ENCODE data around the gene PSME3IP1.

PSME3IP1 gene

DNA sequence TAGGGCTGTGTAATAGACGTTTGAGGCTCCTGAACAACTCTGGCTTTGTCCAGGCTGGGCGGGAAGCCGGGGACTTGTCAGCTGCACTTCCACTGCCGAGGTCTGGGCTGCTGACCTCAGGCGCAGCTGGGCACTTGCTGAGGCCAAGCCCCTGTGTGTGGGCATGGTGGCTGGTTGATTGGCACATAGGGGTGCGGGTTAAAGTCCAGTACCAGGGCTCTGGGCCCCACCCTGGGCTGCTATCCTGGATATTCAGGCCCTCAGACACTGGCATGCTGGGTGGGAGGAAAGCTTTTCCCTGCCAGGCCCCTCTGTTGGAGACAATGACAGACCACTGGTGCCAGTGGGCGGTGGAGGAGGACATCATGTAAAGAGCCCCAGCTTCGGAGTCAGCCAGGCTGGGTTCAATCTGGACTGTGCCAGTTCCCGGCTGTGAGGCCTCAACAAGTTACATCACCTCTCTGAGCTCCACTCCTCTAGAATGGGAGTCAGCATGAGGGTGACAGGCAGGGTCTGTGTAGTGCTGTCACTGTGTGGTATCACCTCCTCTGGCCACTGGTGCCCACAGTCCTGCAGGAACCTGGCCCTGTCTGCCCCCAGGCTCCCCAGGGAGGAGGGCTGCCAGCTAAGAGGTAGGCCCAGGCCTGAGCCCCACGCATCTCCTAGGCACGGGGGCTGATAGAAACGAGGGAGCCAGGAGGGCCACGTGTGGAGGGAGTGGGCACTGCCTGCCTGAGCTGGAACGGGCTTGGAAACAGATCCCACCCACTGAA is 42.5 kb downstream of the PSME3IP1 start:
- no peak for DNase-seq

DNA sequence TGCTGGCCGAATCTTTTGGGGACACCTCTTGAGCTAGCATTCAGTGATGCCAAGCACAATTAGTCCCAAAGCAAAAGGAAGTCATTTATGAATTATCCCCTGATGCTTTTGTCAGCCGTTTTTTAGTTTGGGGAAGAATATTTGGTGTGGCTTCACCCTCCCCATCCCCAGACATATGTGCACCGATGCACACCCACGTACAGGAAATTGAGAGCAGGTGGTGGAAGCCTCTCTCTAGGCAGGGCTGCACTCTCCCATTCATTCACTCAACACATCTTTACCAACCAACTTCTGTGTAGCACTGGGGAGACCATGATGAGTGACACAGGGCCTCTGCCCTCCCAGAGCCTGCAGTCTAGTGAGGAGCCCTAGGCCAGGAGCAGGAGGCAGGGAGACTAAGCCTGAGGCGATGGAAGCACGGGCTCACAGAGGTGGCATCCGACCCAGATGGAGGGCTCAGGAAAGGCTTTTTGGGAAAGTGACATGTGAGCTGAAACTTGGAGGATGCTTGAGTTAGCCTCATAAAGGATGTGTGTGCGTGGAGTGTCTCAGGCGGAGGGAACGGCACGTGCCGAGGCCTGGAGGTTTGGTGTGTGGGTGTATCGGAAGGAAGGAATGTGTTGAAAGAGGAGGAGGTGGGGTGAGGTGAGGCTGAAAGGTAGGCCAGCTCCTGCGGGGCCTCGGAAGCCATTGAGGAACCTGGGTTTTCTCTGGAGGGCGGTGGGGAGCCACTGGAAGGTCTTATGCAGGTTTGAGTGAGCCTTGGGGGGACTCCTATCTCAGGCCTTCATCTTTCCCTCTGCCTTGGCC is 43.8 kb downstream of the PSME3IP1 start:
- no peak for DNase-seq

DNA sequence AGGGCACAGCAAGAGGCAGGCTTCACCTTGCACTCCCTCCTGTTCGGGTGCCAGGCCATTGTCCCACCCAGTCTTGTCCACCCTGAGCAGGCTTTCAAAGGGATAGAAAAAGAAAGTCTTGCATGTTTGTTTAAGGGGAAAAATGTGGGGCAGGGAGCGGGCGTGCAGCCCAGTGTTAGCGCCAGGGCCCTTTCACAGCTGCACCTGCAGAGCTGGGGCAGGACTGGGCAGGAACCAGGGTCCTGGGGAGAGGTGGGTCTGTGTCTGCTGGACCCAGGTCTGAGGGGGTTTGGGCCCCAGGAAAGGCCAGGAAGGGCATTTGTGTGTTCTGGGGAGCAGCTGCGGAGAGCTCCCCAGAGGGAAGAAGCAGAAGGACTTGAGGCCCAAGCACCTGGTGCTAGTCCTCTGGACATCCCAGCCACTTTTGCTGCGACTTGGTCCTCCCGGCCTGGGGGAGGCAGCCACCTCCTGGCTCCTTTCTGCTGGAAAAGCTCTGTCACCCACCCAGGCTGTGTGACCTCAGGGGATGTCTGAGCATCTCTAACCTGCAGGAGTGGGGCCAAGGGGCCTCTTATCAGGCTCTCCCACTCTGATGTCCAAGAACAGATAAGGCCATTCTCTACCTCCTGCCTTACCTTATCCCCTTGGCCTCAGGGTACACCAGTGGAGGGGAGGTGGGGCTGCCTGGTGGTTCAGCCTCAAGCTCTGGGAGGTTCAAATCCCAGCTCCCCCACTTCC is 44.7 kb downstream of the PSME3IP1 start:
- no peak for DNase-seq

DNA sequence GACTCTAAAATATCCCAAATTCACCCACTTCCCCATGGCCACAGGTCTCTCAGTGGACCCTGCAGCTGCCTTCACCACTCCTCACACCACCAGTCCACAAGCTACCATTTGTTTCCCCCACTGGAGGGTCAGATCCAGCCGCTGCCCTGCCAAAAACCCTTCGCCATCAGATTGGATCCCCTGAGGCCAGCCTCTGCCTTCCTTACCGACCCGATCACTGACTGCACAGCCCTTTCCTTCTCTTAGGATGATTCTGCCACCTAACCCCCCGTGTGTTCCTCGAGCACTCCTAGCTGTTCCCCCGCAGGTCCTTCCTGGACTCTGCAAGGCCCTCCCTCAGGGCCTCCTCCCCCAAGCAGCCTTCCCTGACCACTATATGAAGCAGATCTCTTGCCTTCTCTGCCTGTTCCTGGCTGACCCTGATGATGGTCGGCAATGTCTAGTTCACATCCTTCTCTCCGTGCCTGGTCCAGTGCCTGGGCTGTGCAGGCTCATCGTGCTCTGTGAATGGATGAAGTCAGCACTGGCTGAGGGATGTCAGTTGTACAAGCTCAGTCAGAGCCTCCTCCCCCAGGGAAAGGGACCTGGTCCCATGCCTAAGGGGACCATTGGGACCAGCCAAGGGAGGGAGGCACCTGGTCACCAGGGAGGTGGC is 47.4 kb downstream of the PSME3IP1 start:
- no peak for DNase-seq

DNA sequence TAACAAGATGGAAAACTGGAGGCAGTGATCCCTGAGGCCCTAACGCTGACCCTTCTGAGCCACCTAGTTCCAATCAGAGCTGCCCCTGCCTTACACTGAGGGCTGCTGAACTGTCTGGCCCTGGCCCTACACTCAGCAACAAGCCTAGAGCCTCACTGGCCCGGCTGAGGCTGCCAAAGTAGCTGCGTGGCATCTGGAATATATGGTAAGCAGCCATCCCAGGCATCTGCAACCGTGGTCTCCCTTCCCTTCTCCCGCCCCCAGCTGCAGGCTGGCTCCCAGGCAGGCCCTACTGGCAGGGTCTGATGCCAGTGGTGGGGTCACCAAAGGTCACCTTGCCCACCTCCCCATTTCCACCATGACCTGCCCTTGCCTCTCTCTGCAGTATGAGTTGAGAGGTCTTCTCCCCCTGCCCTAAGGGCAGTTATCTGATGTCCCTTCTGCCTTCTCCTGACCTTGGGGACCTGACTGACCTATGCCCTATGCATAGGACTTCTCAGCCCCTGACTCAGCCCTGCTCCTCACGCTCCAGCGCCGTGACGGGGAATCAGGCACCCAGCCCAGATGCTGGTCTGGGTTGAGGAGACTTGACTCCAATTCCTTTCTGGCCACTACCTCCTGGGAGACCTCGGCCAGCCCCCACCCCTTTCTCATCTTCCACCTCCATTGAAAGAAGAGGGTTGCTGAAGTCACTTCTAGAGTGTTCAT is 48.1 kb downstream of the PSME3IP1 start:
- DNase-seq, result no peak

DNA sequence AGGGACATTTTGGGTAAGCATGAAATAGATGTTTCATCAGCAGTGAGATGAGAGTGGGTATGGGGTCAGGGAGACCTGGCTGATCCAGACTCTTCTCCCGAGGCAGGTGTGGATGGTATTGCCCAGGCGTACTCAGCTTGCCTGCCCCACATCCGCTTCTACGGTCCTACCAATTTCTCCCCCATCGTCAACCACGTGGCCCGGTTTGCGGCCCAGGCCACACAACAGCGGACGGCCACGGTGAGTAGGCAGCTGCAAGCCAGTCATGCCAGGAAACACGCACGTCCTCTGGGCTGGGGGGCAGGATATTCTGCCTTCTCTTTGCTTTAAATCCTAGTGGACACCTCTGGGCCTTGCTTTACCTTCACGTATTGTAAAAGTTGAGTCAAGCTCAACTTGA is 48.8 kb downstream of the PSME3IP1 start:
- no peak for DNase-seq

DNA sequence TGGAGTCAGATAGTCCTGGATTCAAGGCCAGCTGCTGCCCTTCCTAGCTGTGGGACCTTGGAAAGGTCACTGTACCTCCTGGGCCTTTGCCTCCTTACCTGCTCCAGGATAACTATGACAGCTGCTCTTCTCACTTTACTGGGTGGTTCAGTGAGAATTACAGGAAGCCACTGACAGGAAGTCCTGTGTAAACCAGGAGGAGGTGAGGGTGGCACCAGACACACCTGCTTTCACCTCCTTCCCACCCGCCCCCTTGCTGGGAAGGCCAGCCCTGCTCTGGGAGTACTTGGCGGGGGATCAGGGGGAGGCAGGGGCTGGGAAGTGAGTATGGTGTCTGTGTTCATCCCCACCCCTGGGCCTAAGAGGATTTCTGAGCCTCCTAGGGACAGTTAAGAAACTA is 50.9 kb downstream of the PSME3IP1 start:
- DNase-seq, result peak; percentile 25

DNA sequence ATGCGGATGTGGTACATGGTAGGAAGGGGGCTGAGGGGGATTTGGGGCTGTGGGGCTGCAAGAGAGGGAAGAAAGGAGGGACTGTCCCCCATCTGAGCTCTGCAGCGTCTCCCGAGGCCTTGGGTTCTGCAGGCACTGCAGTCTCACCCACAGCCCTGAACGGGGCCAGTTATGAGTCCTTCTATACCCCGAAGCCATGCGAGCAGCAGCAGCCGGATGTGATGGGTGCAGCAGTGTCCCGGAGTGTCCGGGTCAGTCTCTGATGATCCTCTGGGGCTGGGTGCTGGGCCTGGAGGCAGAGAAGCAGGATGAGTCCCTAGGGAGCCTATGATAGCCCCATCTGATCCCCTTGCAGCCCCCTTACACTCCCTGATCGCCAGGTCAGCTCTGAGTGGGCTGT is 52.0 kb downstream of the PSME3IP1 start:
- no peak for DNase-seq

DNA sequence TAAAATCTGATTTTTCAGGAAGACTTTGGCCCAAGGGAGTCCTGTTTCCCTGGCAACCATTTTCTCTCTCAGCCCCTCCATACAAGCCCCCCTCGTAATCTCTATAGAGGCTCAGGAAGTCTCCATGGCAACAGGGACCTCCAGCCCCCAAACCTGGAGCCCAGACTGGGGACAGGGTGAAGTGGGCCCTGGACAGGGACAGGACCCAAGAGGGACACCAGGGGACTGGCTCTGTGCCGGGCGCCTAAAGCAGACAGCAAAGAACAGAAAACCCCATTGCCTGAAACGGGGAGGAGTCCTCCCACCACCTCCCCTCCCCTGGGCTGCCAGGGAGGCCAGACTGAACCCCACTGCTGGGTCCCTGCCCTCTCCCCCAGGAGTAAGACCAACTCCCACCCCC is 52.8 kb downstream of the PSME3IP1 start:
- no peak for DNase-seq

DNA sequence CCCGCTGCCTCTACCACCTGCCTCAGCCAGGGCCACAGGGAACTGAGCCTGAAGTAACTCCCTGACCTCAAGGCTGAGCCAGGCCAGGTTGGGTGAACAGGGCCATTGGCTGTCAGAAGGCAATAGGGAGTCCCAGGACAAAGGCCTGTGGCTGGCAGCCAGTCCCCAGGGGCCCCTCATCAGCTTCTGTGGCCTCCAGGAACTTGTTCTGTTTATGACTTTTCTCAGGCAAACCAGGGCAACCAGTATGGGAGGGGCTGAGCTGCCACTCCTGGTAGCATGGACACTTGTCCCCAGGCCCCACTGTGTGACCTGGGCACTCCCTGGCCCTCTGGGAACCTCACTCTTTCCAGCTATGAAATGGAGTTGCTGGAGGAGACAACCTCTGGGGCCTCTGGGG is 53.4 kb downstream of the PSME3IP1 start:
- no peak for DNase-seq

DNA sequence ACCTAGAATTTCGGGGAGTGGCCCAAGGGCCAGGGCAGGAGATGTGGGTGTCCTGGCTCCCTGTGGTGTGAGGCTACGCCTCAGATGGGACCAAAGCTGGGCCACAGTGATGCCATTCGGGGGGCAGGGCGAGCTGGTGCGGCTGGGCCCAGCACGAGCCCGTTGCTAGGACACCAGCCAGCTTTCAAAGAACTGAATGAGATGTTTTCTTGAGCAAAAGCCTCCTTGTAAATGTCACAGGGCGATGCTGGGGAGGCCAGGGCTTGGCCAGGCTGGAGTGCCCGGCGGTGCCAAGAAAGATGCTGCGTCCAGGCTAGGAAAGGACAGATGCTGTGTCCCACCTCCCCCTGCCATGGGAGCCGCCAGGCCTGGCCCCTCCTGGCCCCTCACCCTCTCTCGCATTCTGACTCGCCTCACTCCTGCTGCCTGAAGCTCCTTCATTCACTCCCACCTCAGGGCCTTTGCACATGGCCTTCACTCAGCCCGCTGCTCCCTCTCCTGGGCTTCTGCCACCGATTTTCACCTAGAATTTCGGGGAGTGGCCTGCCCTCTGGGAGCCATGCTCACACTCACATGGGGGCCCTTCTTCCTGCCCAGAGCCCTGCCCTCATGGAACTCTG is 54.4 kb downstream of the PSME3IP1 start:
- DNase-seq, result no peak

DNA sequence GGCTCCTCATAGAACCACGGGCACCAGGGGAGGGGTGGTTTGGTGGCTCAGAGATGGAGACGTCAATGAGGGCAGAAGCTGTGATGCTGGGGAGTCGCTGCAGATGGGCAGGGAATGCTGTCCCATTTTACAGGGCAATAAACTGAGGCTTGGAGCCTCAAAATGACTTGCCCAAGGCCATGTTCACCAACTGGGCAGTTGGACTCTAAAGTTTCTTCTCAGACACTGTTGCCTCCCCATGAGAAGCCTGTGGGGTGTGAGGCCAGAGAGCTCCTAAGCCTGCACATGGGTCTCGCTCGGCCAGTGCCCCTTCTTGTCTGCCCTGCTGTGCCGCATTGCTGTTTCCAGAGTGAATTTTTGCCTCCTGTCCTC is 54.9 kb downstream of the PSME3IP1 start:
- no peak for DNase-seq

DNA sequence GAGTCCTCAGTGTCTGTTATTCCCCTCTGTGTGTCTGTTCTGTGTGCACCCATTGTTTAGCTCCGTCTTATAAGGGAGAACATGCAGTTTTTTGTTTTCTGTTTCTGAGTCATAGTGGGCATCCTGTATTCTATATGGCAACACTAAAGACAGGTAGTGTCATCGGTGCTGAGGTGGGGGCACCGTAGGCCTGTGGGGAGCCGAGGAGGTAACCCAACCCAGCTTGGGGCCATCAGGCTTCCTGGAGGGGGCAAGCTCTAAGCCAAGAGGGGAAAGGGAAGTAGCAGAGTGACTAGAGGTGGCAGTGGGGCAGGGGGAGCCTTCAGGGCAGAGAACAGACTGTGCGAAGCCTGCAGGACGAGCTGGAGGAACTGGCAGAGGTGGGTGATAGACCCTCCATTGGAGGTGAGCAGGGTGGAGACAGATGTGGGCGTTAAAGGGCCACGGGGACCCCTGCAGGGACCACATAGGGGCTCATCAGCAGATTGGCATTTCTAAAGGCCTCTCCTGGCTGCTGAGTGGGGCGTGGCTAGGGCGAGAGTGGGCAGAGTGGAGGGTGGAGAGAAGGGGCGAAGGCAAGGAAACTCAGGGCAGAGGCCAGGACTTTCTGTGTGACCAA is 57.0 kb downstream of the PSME3IP1 start:
- DNase-seq, result peak; percentile 20

DNA sequence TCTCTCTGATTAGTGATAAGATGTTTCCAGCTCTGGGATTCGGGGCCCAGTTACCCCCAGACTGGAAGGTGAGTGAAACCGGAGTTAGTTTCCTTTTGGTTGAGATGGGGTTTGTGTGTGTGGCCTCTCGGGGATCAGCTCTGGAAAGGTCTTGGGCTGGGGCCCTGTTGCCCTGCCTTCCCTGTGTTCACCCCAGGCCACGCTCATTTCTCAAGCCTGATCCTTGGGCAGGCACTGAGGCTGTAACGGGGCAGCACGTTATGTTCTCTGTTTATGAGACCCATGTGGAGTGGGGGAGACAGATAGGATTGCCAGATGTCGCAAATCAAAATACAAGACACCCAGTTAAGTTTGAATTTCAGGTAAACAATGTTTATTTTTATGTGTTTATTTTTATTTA is 58.0 kb downstream of the PSME3IP1 start:
- DNase-seq, result no peak

DNA sequence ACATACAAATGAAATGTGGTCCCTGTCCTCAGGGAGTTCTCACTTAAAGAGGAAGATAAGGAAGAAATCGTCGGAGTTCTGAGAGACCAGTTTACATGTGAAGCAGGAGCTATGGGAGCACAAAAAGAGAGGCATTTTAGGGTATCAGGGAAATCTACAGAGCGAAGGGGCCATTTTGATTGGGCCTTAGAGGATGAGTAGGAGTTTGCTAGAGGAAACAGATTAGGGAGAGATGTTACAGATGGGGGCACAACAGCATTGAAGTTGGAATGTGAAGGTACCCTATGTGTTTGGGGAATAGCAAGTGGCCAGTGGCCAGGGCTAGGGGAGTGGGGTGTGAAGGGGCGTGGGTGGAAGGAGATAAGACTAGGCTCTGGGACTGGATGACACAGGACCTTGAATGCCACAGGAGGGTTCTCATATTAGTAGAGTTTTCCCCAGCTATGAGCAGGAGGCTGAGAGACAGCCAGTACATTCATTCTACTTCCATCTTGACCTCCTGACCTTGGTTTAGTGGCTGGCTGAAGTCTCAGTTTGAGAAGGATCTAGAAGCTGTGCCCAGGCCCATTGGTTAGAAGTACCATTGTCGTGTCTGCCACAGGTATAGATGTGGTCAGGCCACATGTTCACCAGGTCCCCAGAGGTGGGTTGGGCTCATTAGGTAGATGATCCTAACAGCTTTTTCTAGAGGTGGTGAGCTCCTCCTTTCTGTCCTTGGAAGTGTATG is 58.6 kb downstream of the PSME3IP1 start:
- DNase-seq, result no peak

DNA sequence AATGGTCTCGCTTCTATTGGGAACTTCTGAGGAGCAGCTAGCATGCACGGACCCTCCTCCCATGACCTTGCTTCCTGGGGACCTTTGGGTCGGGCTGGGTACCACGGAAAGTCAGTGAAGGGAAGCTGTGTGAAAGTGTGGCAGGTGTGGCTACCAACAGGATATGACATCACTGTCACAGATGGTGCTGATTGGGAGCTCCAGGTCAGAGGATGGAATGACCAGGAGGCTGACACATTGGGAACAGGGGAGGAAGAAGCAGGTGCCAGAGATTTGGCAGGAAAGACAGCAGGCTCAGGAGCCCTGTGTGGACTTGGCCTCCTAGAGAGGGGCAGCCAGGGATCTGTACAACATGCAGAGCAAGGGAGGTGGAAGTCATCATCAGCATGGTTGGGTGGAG is 59.4 kb downstream of the PSME3IP1 start:
- no peak for DNase-seq

DNA sequence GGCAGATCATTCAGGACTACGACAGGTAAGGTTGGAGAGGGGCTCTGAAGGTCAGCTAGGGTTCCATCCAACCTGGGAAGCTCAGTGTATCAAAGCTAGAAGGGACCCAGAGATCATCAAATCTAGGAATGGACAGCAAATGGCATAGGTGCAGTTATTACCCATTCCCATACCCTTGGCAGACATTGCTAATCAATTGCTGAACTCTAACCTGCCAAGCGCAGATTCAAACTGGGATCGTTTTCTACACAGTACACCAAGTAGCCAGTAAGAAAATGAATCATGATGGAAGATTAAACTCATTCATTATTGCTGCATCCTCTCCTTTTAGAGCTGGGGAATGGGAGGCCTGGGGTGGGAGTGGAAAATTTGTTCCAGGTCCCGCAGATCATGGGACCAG is 59.9 kb downstream of the PSME3IP1 start:
- DNase-seq, result no peak

DNA sequence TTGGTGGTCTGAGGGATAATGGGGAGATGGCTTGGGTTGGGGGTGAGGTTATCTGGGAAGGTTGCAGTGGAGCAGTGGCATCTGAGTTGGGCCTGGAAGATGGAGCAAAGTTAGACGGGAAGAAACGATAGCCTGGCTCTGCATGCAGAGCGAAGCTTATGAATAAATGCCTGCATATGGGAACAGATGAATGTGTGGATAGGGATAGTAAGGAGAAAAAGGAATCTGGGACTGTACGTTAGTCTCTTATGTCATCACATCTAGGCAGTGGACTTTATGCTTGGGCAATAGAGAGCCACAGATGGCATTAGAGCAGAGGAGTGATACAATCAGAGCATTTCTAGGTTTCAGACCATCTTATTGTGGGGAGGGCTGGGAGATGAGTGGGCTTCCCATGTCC is 60.5 kb downstream of the PSME3IP1 start:
- no peak for DNase-seq

DNA sequence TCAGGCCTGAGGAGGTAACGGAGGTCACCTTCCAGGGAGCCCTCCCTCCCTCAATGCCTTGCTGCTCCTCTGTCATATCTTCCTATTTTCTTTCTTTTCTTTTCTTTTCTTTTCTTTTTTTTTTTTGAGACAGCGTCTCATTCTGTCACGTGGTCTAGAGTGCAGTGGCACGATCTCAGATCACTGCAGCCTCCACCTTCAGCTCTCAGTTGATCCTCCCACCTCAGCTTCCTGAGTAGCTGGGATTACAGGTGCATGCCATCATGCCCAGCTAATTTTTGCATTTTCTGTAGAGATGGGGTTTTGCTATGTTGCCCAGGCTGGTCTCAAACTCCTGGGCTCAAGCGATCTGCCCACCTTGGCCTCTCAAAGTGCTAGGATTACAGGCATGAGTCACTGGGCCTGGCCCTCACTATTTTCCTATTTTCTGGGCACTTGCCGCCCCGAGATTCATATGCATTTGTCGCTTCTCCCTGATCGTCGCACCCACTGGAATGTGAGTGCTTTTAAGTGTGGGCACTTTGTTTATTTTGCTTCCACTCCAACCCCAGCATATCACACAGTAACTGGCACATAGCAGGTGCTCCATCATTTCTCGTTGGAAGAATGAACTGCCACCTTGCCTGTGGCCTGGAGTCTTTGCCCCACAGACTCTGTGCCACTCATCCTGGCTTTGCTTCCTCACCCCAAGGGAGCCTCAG is 61.7 kb downstream of the PSME3IP1 start:
- no peak for DNase-seq
